HG02973 (cell line): ENCODE measurements around the gene ZNF320.
"Not testable (repeated sequence)": the region's sequence is repeated elsewhere in the genome, so short reads cannot be mapped to it uniquely, and the experiment has no call there.

Experiments used
- ATAC-seq: cut with Tn5 transposase; IDR thresholded peaks from one replicate; pipeline ENCODE4 v1.9.1; 2021; ENCODE audit warnings: moderate library complexity; ENCODE audit not compliant: unreplicated experiment

The ZNF320 gene

GRCh38 chr19:52922841-52923777, 25.7 kb upstream of the ZNF320 start, which contains the start of gene ZNF888:
ZNF888 (minus strand) TSS chr19:52923428; CDS start chr19:52917873, 5,555 bp downstream.
- ATAC-seq: peak; percentile 94

GRCh38 chr19:52917531-52917930, 20.1 kb upstream of the ZNF320 start:
- no peak for ATAC-seq

- no peak for ATAC-seq
These were observed 13.2 kb upstream of the ZNF320 start for GRCh38 chr19:52910648-52911047.

- ATAC-seq: not testable (repeated sequence)
These were observed 6.8 kb upstream of the ZNF320 start for GRCh38 chr19:52904052-52904780.

GRCh38 chr19:52901842-52902241, 4.4 kb upstream of the ZNF320 start:
- no peak for ATAC-seq

- ATAC-seq: not testable (repeated sequence)
These were observed 1.2 kb upstream of the ZNF320 start for GRCh38 chr19:52898596-52898995.

GRCh38 chr19:52898101-52898500, 666 bp upstream of the ZNF320 start:
- no peak for ATAC-seq

- ATAC-seq: no peak
These were observed 851 bp downstream of the ZNF320 start for GRCh38 chr19:52896431-52897137.

- ATAC-seq: no peak
These were observed 6.1 kb downstream of the ZNF320 start for GRCh38 chr19:52891336-52891735.

- no peak for ATAC-seq
These were observed 7.5 kb downstream of the ZNF320 start for GRCh38 chr19:52889931-52890330.

- no peak for ATAC-seq
These were observed 8.4 kb downstream of the ZNF320 start for GRCh38 chr19:52889076-52889475.

GRCh38 chr19:52880895-52881389, 16.5 kb downstream of the ZNF320 start:
- ATAC-seq: no peak

- ATAC-seq: not testable (repeated sequence)
These were observed 24.4 kb downstream of the ZNF320 start for GRCh38 chr19:52872996-52873395.

GRCh38 chr19:52871466-52871865, 26.0 kb downstream of the ZNF320 start:
- no peak for ATAC-seq

GRCh38 chr19:52868031-52868430, 29.4 kb downstream of the ZNF320 start:
- not testable (repeated sequence) for ATAC-seq

- peak; percentile 95 for ATAC-seq
These were observed 39.9 kb downstream of the ZNF320 start, which contains the start of gene ZNF468 for GRCh38 chr19:52857378-52858191. ZNF468 (minus strand) TSS chr19:52857619; CDS start chr19:52854272, 3,347 bp downstream.

GRCh38 chr19:52856540-52857377, 40.7 kb downstream of the ZNF320 start:
- ATAC-seq: peak; percentile 13
